Effector CD8-positive, alpha-beta T cell (primary cell): ENCODE data around the gene MLN.

ENCODE experiments used
- DNase-seq: peaks from one replicate; lab custom pipeline; 2025; lab: John Stamatoyannopoulos, UW

MLN gene

DNA sequence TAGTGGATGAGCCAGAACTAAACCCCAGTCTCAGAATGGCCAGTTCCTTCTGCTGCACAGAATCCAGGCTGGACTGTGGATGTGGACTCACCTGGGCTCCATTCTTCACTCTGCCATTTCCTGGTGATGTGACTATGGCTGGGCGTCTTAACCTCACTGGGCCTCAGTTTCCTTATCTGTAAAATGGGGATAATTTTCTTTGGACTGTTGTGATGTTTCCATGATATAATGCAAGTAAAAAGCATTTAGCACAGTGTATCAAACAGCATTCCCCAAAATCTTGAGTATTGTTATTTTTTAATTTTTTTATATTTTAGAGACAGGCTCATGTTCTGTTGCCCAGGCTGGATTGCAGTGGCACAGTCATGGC, 51.2 kb downstream of the MLN start:
- DNase-seq: no peak

DNA sequence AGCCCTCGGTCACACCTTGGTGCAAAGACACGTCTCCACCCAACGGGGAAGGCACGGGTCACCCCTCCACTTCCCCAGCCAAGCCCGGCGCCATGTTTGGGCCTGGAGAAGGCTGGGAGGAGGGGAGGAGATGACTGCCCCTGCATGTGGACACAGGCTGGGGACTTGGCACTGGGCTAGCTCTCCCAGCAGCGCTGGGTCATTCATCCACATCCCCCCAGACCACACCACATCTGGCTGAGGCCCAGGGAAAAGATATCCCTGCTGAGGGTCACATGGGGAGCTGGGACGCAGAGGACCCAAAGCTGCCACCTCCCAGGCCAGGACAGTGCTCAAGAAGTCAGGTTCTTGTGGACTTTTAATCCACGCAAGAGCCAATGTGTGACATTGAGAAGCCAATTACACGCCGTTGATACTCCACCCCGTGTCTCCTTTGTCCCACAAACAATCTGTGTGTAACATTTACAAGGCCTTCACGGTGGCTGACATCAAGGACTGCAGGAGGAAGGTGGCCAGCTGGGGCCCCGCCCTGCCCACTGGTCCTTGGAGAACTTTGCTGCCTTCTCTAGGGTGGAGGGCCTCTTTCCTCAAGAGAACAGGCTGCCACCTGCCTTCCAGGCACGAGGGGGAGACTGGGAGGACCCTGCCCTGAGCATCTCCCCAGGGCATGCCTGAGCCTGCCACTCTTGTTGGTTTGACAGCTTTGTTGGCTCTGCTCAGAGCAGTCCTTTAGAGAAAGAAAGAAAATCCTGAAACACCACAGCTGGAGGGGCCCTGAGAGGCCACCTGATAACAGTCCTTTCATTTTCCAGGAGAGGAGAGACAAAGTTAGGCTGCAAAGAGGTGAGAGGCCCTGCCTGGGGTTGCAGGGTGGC, 51.8 kb downstream of the MLN start:
- DNase-seq: no peak

DNA sequence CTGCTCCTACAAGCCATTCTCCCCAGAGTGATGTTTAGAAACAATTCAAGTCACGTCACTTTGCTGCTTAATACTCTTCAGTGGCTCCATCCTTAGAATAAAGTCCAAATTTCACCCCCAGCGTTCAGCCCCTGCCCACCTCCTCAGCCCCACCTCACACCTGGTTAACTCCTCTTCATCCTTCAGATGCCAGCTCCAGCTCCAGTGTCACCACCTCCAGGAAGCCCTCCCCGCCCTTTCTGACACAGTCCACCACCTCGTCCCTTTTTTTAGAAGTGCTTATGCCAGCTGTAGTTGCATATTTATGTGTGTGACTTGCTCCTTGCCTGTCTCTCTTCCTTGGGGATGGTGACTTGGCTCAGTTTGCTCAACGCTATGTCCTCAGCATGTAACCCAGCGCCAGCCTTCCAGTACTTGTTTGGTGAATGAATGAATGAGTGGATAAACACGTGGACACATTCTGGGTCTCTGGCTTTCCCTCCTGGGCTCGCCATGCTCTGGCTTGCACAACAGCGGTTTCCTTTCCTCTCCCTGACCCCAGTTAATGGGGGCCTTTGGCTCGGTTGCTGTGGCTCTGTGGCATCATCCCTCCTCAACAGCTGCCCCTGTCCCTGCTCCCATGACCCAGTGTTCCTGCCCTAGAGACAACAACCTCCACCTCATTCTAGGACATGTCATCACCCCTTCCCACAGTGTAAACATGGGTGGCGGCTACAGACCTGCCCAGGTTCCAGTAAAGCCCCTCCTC, 53.4 kb downstream of the MLN start:
- DNase-seq: no peak

DNA sequence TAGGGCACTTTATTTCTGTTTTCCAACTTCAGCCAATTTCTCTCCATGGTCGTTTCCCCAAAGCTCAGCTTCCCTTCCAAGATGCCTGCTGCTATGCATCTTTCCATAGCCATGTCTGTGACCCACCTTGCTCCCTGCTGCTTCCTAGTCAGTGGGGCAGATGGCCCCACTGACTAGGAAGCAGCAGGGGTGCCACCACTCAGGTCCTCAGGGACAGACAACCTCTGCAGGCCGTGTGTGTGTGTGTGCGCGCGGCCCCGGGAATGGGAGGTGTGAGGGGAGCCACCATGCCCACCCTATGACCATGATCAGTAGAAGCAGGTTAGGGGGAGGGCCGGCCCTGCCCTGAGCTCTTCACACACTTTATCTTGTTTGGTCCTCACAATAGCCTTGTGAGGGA, 54.4 kb downstream of the MLN start:
- no peak for DNase-seq

GRCh38 chr6:33748841-33749240, 55.0 kb downstream of the MLN start:
- no peak for DNase-seq

DNA sequence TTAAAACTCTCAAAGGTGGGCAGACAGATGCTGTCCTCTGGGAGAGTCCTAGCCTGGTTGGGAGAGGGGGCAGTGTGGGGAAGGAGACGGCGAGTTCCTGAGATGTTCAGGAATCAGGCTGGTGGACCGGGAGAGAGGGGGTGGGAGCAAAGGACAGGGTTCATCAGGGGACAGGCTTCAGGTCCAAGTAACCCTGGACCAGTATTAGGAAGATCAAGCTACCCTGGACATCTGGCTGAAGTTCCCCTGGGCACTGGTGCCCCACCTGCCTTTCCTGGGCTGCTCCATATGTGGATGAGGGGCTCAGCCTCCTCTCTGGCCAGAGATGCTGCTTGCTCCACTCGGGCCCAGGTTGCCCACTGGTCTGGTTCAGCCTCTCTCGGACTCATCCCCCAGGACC, 56.0 kb downstream of the MLN start:
- no peak for DNase-seq

- no peak for DNase-seq
Measured at GRCh38 chr6:33746651-33747100, 57.1 kb downstream of the MLN start, which contains the start of gene IP6K3. TSS of gene IP6K3 (minus strand) at chr6:33746905. CDS start at chr6:33735476, 11,429 bp downstream.

GRCh38 chr6:33746036-33746600, 57.7 kb downstream of the MLN start:
- DNase-seq: no peak

- no peak for DNase-seq
Measured at GRCh38 chr6:33745548-33745947, 58.3 kb downstream of the MLN start.

- no peak for DNase-seq
Measured at GRCh38 chr6:33744895-33745546, 58.8 kb downstream of the MLN start.
